ENCODE data around the gene KRT5. TPM values are rescaled to one million over a fixed set of nuclear protein-coding genes. Genes with fewer than 3 reads are reported as not detected.

KRT5 gene
- total and polyA plus RNA-seq, 2 donors (not counting 1 experiment from before 2014, with no cell fraction given): 0.82 TPM; not detected in 1

DNA sequence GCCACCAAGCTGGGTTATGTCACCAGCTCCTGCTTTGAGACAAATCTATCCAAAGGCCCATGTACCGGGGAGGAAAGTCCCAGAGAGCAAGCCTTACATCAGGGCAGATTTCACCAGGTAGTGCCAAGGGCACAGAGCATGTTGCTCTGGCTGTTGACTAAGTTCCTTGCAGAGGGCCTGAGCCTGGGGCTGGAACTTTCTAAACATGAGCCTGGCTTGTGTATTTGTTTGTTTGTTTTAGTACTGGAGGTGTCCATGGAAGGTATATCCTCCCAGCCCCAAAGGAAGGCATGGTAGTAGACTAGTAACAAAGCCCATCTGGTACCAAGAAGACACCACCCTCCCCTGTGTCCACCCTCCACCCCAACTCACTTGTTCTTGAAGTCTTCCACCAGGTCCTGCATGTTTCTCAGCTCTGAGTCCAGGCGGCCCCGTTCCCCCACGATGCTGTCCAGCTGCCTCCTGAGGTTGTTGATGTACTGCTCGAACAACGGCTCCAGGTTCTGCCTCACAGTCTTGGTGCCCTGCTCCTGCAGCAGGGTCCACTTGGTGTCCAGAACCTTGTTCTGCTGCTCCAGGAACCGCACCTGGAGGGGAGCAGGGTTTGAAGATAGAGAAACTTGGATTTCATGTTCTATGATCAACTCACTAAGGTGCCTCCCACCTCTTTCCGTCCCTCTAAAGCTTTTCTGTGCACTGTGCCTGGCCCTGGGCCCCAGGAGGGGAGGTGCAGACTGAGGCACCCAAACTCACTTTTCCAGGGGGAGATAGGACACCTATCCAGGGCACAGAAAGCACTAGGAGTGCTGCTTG, 1.4 kb downstream of the KRT5 start:
- Histone ChIP-seq H3K9ac (ENCODE audit: insufficient read depth, low read length) (no peak overlapping the region), H2AFZ (ENCODE audit: low read length) (no peak overlapping the region), H3K4me2 (ENCODE audit: extremely low read depth, insufficient read depth, low read length) (no peak overlapping the region), H3K27me3 (ENCODE audit: control insufficient read depth, insufficient read depth, low read length) (no peaks in the 10 kb centered on the region), H3K36me3 (ENCODE audit: control insufficient read depth, insufficient read depth, low read length) (no peaks in the 10 kb centered on the region), H3K9me3 (ENCODE audit: control insufficient read depth, insufficient read depth, low read depth, low read length) (no peaks in the 10 kb centered on the region), H3K27ac (ENCODE audit: insufficient read depth, low read length) (no peak overlapping the region), H3K79me2 (ENCODE audit: control insufficient read depth, insufficient read depth, low read length) (no peaks in the 10 kb centered on the region), H4K20me1 (ENCODE audit: control insufficient read depth, extremely low read depth, insufficient read depth, low read length) (no peaks in the 10 kb centered on the region), H3K4me1 (ENCODE audit: control insufficient read depth, extremely low read depth, insufficient read depth, low read length) (no peaks in the 10 kb centered on the region), H3K4me3 (replicated peaks in 1 of 4; ENCODE audit: control extremely low read depth in 1 of 4, insufficient read depth in 1 of 4, low read depth in 3 of 4, low read length in 4 of 4) (no peak overlapping the region)
- TF ChIP-seq EZH2 (IDR thresholded peaks at IDR 0.05; ENCODE audit: low read length, missing control alignments): no peak
- TF ChIP-seq, protein P1, sequence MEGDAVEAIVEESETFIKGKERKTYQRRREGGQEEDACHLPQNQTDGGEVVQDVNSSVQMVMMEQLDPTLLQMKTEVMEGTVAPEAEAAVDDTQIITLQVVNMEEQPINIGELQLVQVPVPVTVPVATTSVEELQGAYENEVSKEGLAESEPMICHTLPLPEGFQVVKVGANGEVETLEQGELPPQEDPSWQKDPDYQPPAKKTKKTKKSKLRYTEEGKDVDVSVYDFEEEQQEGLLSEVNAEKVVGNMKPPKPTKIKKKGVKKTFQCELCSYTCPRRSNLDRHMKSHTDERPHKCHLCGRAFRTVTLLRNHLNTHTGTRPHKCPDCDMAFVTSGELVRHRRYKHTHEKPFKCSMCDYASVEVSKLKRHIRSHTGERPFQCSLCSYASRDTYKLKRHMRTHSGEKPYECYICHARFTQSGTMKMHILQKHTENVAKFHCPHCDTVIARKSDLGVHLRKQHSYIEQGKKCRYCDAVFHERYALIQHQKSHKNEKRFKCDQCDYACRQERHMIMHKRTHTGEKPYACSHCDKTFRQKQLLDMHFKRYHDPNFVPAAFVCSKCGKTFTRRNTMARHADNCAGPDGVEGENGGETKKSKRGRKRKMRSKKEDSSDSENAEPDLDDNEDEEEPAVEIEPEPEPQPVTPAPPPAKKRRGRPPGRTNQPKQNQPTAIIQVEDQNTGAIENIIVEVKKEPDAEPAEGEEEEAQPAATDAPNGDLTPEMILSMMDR (conservative IDR thresholded peaks at IDR 0.05 in 1 of 2, IDR thresholded peaks at IDR 0.05 in 1 of 2; ENCODE audit: low read depth in 1 of 2, low read length in 2 of 2): no peak
- DNase-seq (ENCODE audit: low read depth in 2 of 2): no peak

DNA sequence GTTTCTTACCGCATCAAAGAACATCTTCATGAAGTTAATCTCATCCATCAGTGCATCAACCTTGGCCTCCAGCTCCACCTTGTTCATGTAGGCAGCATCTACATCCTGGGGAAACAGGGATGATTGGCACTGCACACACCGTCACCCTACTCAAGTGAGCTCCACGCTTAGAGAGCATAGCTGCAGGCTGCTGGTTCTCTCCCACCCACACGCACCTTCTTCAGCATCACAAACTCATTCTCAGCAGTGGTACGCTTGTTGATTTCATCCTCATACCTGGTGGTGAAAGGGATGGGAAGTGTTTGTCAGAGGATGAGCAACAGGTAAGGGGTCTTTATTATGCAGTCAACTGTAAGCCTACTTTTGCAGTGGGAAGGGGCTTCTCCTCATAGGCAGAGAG, 2.3 kb downstream of the KRT5 start:
- H2AFZ ChIP-seq (ENCODE audit: low read length): no peak overlapping the region
- TF ChIP-seq, protein P1 (conservative IDR thresholded peaks at IDR 0.05 in 1 of 2, IDR thresholded peaks at IDR 0.05 in 1 of 2; ENCODE audit: low read depth in 1 of 2, low read length in 2 of 2): no peak
- no peak for TF ChIP-seq EZH2 (IDR thresholded peaks at IDR 0.05; ENCODE audit: low read length, missing control alignments)
- H3K79me2 ChIP-seq (ENCODE audit: control insufficient read depth, insufficient read depth, low read length): no peaks in the 10 kb centered on the region
- no peaks in the 10 kb centered on the region for H3K9me3 ChIP-seq (ENCODE audit: control insufficient read depth, insufficient read depth, low read depth, low read length)
- no peaks in the 10 kb centered on the region for H3K4me1 ChIP-seq (ENCODE audit: control insufficient read depth, extremely low read depth, insufficient read depth, low read length)
- no peaks in the 10 kb centered on the region for H3K36me3 ChIP-seq (ENCODE audit: control insufficient read depth, insufficient read depth, low read length)
- H3K27me3 ChIP-seq (ENCODE audit: control insufficient read depth, insufficient read depth, low read length): no peaks in the 10 kb centered on the region
- H4K20me1 ChIP-seq (ENCODE audit: control insufficient read depth, extremely low read depth, insufficient read depth, low read length): no peaks in the 10 kb centered on the region
- no peak overlapping the region for H3K27ac ChIP-seq (ENCODE audit: insufficient read depth, low read length)
- no peak overlapping the region for H3K4me3 ChIP-seq (replicated peaks in 1 of 4; ENCODE audit: control extremely low read depth in 1 of 4, insufficient read depth in 1 of 4, low read depth in 3 of 4, low read length in 4 of 4)
- no peak overlapping the region for H3K9ac ChIP-seq (ENCODE audit: insufficient read depth, low read length)
- DNase-seq (ENCODE audit: low read depth in 2 of 2): no peak
- no peak overlapping the region for H3K4me2 ChIP-seq (ENCODE audit: extremely low read depth, insufficient read depth, low read length)

DNA sequence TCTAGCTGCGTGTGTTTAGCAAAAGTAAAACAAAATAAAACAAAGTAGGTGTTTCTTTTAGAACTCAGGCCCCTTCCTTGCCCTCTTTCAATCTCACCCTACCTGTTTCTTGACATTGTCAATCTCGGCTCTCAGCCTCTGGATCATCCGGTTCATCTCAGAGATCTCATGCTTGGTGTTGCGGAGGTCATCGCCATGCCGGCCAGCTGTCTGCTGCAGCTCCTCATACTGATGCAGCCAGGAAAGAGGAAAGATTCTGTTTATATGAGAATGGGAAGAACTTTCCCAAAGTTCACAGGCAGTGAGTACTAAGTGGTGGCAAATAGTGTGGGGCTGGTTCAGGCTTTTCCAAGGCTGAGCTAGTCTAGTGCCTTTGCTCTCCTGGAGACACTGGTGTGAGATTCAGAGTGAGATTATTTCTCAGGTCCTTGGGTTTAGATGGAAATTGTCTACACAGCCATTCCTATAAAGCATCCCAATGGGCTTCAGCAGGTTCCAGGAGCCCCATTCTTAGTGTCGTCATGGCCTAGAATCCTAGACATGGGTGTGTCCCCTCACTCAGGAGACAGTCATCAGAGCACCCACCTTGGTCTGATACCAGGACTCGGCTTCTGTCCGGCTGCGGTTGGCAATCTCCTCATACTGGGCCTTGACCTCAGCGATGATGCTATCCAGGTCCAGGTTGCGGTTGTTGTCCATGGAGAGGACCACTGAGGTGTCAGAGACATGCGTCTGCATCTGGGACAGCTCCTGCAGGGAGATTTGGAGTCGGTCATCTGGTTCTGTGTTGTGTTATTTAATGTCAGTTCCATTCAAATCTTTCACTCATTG, 3.0 kb downstream of the KRT5 start:
- Histone ChIP-seq H4K20me1 (ENCODE audit: control insufficient read depth, extremely low read depth, insufficient read depth, low read length) (no peaks in the 10 kb centered on the region), H3K4me1 (ENCODE audit: control insufficient read depth, extremely low read depth, insufficient read depth, low read length) (no peaks in the 10 kb centered on the region), H2AFZ (ENCODE audit: low read length) (no peak overlapping the region), H3K27ac (ENCODE audit: insufficient read depth, low read length) (no peak overlapping the region), H3K9me3 (ENCODE audit: control insufficient read depth, insufficient read depth, low read depth, low read length) (no peaks in the 10 kb centered on the region), H3K36me3 (ENCODE audit: control insufficient read depth, insufficient read depth, low read length) (no peaks in the 10 kb centered on the region), H3K4me3 (replicated peaks in 1 of 4; ENCODE audit: control extremely low read depth in 1 of 4, insufficient read depth in 1 of 4, low read depth in 3 of 4, low read length in 4 of 4) (no peak overlapping the region), H3K4me2 (ENCODE audit: extremely low read depth, insufficient read depth, low read length) (no peak overlapping the region), H3K79me2 (ENCODE audit: control insufficient read depth, insufficient read depth, low read length) (no peaks in the 10 kb centered on the region), H3K27me3 (ENCODE audit: control insufficient read depth, insufficient read depth, low read length) (no peaks in the 10 kb centered on the region), H3K9ac (ENCODE audit: insufficient read depth, low read length) (no peak overlapping the region)
- TF ChIP-seq EZH2 (IDR thresholded peaks at IDR 0.05; ENCODE audit: low read length, missing control alignments): no peak
- TF ChIP-seq, protein P1 (conservative IDR thresholded peaks at IDR 0.05 in 1 of 2, IDR thresholded peaks at IDR 0.05 in 1 of 2; ENCODE audit: low read depth in 1 of 2, low read length in 2 of 2): no peak
- DNase-seq (ENCODE audit: low read depth in 2 of 2): no peak
